PC-9 (cell line): ENCODE results near the gene PLD6. TPM values are rescaled to one million over a fixed set of nuclear protein-coding genes. Genes with fewer than 3 reads are reported as not detected.

Source experiments
- BruUV-seq: library from RNA; stranded (reverse); fragments of 400-500 nt; replicated peaks from 2 replicates; lab custom pipeline; 2021; lab: Mats Ljungman, UMichigan
- CTCF ChIA-PET: fragments of 300-600 bp; sonication (Branson Sonifier 250); formaldehyde crosslinking; loops from one replicate; lab custom pipeline; 2022; ENCODE audit warnings: antibody characterized with exemption; lab: Charles Lee
- POLR2A ChIA-PET: fragments of 300-600 bp; sonication (Branson Sonifier 250); formaldehyde crosslinking; loops from one replicate; lab custom pipeline; 2022; ENCODE audit warnings: antibody characterized with exemption; ENCODE audit not compliant: unreplicated experiment; lab: Charles Lee
- DNase-seq, 2 experiments: peaks; one replicate each; pipeline versions ENCODE4 v3.0.0 to v3.0.0-alpha.2; 2015 to 2022; ENCODE audit warnings: mixed read lengths in 1 of 2
- H2AFZ ChIP-seq: fragments of 200-600 bp; sonication (generic); 2 replicates; pipeline ENCODE4 v1.8.1; 2017; ENCODE audit warnings: antibody characterized with exemption
- H3F3A ChIP-seq: fragments of 200-600 bp; sonication (generic); 2 replicates; pipeline ENCODE4 v1.8.1; 2017; ENCODE audit warnings: antibody characterized with exemption, mild to moderate bottlenecking, low read depth; ENCODE audit not compliant: insufficient read depth
- H3K27ac ChIP-seq: fragments of 200-600 bp; sonication (generic); 2 replicates; pipeline ENCODE4 v1.6.1; 2016; ENCODE audit warnings: mixed run types
- H3K27me3 ChIP-seq: fragments of 200-600 bp; sonication (generic); 2 replicates; pipeline ENCODE4 v1.6.1; 2016; ENCODE audit warnings: low read depth, mixed run types; ENCODE audit not compliant: insufficient read depth
- H3K36me3 ChIP-seq: fragments of 200-600 bp; sonication (generic); 2 replicates; pipeline ENCODE4 v1.6.1; 2016; ENCODE audit warnings: low read depth, mixed run types
- H3K4me1 ChIP-seq: fragments of 200-600 bp; sonication (generic); replicated peaks from 2 replicates; pipeline ENCODE4 v1.6.1; 2016; ENCODE audit warnings: mixed run types; ENCODE audit not compliant: insufficient read depth
- H3K4me2 ChIP-seq: fragments of 200-600 bp; sonication (generic); 2 replicates; pipeline ENCODE4 v1.6.1; 2017; ENCODE audit warnings: mixed run types
- H3K4me3 ChIP-seq: fragments of 200-600 bp; sonication (generic); 2 replicates; pipeline ENCODE4 v1.6.1; 2016; ENCODE audit warnings: mixed run types
- H3K79me2 ChIP-seq: fragments of 200-600 bp; sonication (generic); 2 replicates; pipeline ENCODE4 v1.6.1; 2017; ENCODE audit warnings: low read depth, mixed run types
- H3K9me2 ChIP-seq: fragments of 200-600 bp; sonication (generic); 2 replicates; pipeline ENCODE4 v1.8.1; 2017; ENCODE audit warnings: mild to moderate bottlenecking; ENCODE audit not compliant: insufficient read depth
- H3K9me3 ChIP-seq: fragments of 200-600 bp; sonication (generic); 2 replicates; pipeline ENCODE4 v1.8.1; 2016; ENCODE audit warnings: low read depth; ENCODE audit not compliant: insufficient read depth
- H4K20me1 ChIP-seq: fragments of 200-600 bp; sonication (generic); 2 replicates; pipeline ENCODE4 v1.8.1; 2017; ENCODE audit not compliant: insufficient read depth
- EZH2 ChIP-seq: fragments of 200-600 bp; sonication (generic); IDR thresholded peaks from 2 replicates; pipeline ENCODE4 v1.8.0; 2017; ENCODE audit warnings: antibody characterized with exemption, low read depth
- intact Hi-C: fragments of 100-400 bp; cut with micrococcal nuclease; formaldehyde crosslinking; loops from one replicate; pipeline ENCODE4 v1.10.0; 2022; ENCODE audit not compliant: unreplicated experiment
- total RNA-seq: library from RNA; stranded (reverse); gene quantifications from 2 replicates; pipeline ENCODE4 v1.2.3, GENCODE V29; 2021
- TF ChIP-seq, protein P1 (sequence below): fragments of 200-600 bp; sonication (generic); conservative IDR thresholded peaks from 2 replicates; pipeline ENCODE4 v1.6.1; 2017; ENCODE audit warnings: mixed run types, antibody characterized with exemption, mild to moderate bottlenecking, moderate library complexity

The PLD6 gene
- total RNA-seq, 1 experiment from 2014 or later = 4.1 TPM

DNA sequence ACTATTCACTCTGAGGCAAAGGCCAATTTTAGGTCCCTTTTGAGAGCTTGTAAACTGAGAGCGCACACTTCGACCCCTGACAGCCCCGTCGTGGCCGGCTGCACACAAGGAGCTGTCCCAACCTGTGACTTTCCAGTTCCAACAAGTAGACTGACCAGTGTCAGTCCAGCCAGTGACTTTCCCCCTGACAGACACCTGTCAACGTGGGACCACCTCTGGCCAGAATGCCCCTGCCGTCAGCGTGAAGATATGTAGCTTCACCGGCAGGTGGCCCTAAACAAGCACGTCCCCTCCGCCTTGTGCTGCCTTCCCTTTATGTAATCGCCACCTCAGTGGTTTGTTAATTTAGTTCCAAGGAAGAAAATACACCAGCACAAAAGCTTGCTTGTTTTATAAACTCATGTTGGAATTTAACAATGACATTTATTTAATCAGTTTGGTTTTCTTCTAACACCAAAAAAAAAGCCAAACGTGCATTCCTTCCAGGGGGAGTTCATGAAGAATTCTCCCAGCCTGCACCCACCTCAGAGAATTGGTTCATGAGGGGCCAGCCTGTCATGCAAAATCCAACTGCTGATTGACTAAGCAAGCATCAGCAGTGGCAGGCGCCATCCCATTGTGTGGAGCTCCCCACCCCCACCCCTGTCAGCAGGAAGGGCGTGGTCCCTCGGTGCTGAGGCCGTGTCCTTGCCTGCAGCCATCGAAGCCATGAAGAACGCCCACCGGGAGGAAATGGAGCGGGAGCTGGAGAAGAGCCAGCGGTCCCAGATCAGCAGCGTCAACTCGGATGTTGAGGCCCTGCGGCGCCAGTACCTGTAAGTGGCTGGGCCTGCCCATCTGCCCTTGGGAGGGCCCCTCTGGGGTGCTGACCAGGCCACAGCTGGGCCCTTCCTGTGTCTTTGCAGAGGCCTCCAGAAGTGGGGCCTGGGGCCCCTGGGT is 33.9 kb downstream of the PLD6 start:
- ChIA-PET POLR2A (interaction anchor here (0.7 kb wide), 1 partner anchor 14 kb away, joined by 6 read pairs; no protein-coding TSS in a partner anchor), CTCF (no interaction called here)
- Histone ChIP-seq H3K4me2 (no peak overlapping the region), H3K27me3 (no peaks in the 10 kb centered on the region), H3K9me3 (no peaks in the 10 kb centered on the region), H3K4me3 (no peak overlapping the region), H3K36me3 (peaks cover 56% of the 10 kb centered on the region), H3K4me1 (no peaks in the 10 kb centered on the region), H3F3A (peaks cover 62% of the 10 kb centered on the region), H4K20me1 (peaks cover 49% of the 10 kb centered on the region), H2AFZ (no peak overlapping the region), H3K79me2 (no peaks in the 10 kb centered on the region), H3K27ac (no peak overlapping the region), H3K9me2 (no peaks in the 10 kb centered on the region)
- TF ChIP-seq EZH2 = no peak
- TF ChIP-seq, protein P1, sequence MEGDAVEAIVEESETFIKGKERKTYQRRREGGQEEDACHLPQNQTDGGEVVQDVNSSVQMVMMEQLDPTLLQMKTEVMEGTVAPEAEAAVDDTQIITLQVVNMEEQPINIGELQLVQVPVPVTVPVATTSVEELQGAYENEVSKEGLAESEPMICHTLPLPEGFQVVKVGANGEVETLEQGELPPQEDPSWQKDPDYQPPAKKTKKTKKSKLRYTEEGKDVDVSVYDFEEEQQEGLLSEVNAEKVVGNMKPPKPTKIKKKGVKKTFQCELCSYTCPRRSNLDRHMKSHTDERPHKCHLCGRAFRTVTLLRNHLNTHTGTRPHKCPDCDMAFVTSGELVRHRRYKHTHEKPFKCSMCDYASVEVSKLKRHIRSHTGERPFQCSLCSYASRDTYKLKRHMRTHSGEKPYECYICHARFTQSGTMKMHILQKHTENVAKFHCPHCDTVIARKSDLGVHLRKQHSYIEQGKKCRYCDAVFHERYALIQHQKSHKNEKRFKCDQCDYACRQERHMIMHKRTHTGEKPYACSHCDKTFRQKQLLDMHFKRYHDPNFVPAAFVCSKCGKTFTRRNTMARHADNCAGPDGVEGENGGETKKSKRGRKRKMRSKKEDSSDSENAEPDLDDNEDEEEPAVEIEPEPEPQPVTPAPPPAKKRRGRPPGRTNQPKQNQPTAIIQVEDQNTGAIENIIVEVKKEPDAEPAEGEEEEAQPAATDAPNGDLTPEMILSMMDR = no peak
- no peak for DNase-seq
- intact Hi-C loops = no loop called here
- BruUV-seq = no TSS peak

DNA sequence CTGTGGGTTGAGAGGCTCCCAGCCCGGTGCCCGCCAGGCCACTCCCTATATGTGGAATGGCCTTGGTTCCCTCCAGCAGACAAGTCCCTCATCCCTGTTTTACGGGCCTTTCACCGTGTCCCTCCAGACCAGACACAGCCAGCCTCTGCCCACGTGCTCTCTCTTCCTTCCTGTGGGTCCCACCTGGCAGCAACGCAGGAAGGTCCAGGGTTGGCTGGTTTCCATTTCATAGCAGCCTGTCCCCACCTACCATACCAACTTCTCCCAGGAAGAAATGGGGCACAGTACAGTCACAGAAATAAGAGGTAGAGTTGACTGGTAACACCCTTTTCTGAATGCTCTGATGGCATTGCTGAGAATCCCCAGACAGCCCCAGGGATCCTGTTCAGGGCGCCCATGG is 34.9 kb downstream of the PLD6 start:
- Histone ChIP-seq H3K9me2 (no peaks in the 10 kb centered on the region), H3K4me3 (no peak overlapping the region), H3K4me2 (no peak overlapping the region), H3K27ac (no peak overlapping the region), H3K4me1 (no peaks in the 10 kb centered on the region), H3F3A (peaks cover 65% of the 10 kb centered on the region), H3K27me3 (no peaks in the 10 kb centered on the region), H3K79me2 (0 out of 2 replicates have a peak, but pooled peaks cover 3% of the 10 kb centered on the region), H4K20me1 (peaks cover 60% of the 10 kb centered on the region), H2AFZ (no peak overlapping the region), H3K36me3 (peaks cover 51% of the 10 kb centered on the region), H3K9me3 (no peaks in the 10 kb centered on the region)
- BruUV-seq = no TSS peak
- ChIA-PET CTCF (no interaction called here), POLR2A (interaction anchor here (0.5 kb wide), 1 partner anchor 22 kb away, joined by 3 read pairs; no protein-coding TSS in a partner anchor)
- TF ChIP-seq, protein P1 = no peak
- TF ChIP-seq EZH2 = no peak
- intact Hi-C loops = no loop called here
- no peak for DNase-seq

DNA sequence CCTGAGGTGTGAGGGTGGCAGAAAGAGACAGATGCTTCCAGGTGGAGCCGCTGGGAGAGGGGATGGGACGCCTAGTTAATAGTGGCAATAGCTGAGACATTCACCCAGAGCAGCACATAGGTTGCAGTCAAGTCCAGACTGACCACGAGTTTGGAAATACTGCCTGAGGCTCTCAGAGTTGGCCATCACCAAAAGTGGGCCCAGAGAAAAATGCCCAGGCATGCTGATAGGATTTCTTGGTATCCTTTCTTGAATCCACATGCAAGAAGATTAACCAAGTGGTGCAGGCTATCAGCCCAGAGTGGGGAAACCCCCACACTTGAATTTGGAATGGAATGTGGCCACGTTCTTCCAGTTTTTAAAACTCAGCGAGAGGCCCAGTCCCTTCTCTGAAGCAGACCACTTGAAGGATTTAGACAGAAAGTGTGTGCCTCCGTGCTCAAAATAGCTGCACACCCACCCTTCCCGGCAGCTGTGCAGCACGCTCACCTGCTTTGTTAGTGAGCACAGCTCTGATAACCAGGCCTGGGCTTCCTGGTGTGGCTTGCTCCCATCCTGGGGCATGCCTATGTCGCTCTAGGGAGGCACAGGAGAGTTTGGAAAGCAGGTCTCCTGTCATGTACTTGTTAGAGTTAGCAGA is 35.7 kb downstream of the PLD6 start:
- peaks cover 61% of the 10 kb centered on the region for H3F3A ChIP-seq
- no peaks in the 10 kb centered on the region for H3K4me1 ChIP-seq
- H3K27ac ChIP-seq = no peak overlapping the region
- TF ChIP-seq EZH2 = no peak
- TF ChIP-seq, protein P1 = no peak
- H3K9me3 ChIP-seq = no peaks in the 10 kb centered on the region
- intact Hi-C loops = no loop called here
- BruUV-seq = no TSS peak
- H2AFZ ChIP-seq = no peak overlapping the region
- H3K27me3 ChIP-seq = no peaks in the 10 kb centered on the region
- H3K9me2 ChIP-seq = no peaks in the 10 kb centered on the region
- CTCF ChIA-PET = no interaction called here
- POLR2A ChIA-PET = interaction anchor here (0.5 to 0.8 kb wide), 2 partner anchors 16 to 22 kb away, joined by 3 to 13 read pairs; no protein-coding TSS in a partner anchor
- no peak for DNase-seq
- H3K4me2 ChIP-seq = no peak overlapping the region
- no peak overlapping the region for H3K4me3 ChIP-seq
- peaks cover 51% of the 10 kb centered on the region for H3K36me3 ChIP-seq
- H3K79me2 ChIP-seq = 0 out of 2 replicates have a peak, but pooled peaks cover 5% of the 10 kb centered on the region
- H4K20me1 ChIP-seq = peaks cover 67% of the 10 kb centered on the region
